Activated T-cell treated with anti-CD3 and anti-CD28 coated beads, Interleukin-2, amount 50 U/mL, for 1 hour (primary cell): ENCODE results near the gene MPZL1.
A peak's percentile ranks its signal among the peaks of the same experiment; 100 is the strongest.

ENCODE experiments used
- DNase-seq: peaks from one replicate; pipeline ENCODE4 v3.0.0-alpha.2; 2020

MPZL1 gene

GRCh38 chr1:167721617-167722151 is at the start of gene MPZL1:
TSS of gene MPZL1 (plus strand) at chr1:167721982. CDS start at chr1:167722152, 170 bp downstream.
- peak; percentile 92 for DNase-seq

GRCh38 chr1:167672831-167673230 is 49.0 kb upstream of the MPZL1 start:
- no peak for DNase-seq

GRCh38 chr1:167673265-167673664 is 48.5 kb upstream of the MPZL1 start:
- DNase-seq: no peak

GRCh38 chr1:167674156-167674555 is 47.6 kb upstream of the MPZL1 start:
- DNase-seq: no peak

GRCh38 chr1:167675440-167675839 is 46.3 kb upstream of the MPZL1 start:
- DNase-seq: no peak

- no peak for DNase-seq
Observed at GRCh38 chr1:167676205-167676915, 45.4 kb upstream of the MPZL1 start.

- no peak for DNase-seq
Observed at GRCh38 chr1:167676916-167677848, 44.6 kb upstream of the MPZL1 start.

GRCh38 chr1:167678422-167678821 is 43.4 kb upstream of the MPZL1 start:
- DNase-seq: no peak

GRCh38 chr1:167678838-167679237 is 42.9 kb upstream of the MPZL1 start:
- no peak for DNase-seq

GRCh38 chr1:167679714-167680113 is 42.1 kb upstream of the MPZL1 start:
- no peak for DNase-seq

- DNase-seq: no peak
Observed at GRCh38 chr1:167681024-167681423, 40.8 kb upstream of the MPZL1 start.

- no peak for DNase-seq
Observed at GRCh38 chr1:167681451-167682098, 40.2 kb upstream of the MPZL1 start.

- DNase-seq: no peak
Observed at GRCh38 chr1:167683226-167683625, 38.6 kb upstream of the MPZL1 start.

- no peak for DNase-seq
Observed at GRCh38 chr1:167683641-167684502, 37.9 kb upstream of the MPZL1 start.

- DNase-seq: no peak
Observed at GRCh38 chr1:167685844-167686243, 35.9 kb upstream of the MPZL1 start.

GRCh38 chr1:167687919-167688519 is 33.8 kb upstream of the MPZL1 start:
- DNase-seq: peak; percentile 57

GRCh38 chr1:167689567-167689920 is 32.2 kb upstream of the MPZL1 start:
- DNase-seq: no peak

- DNase-seq: no peak
Observed at GRCh38 chr1:167690053-167690452, 31.7 kb upstream of the MPZL1 start.

- DNase-seq: no peak
Observed at GRCh38 chr1:167693425-167694045, 28.2 kb upstream of the MPZL1 start.

GRCh38 chr1:167694691-167695090 is 27.1 kb upstream of the MPZL1 start:
- no peak for DNase-seq

GRCh38 chr1:167695147-167695546 is 26.6 kb upstream of the MPZL1 start:
- DNase-seq: no peak
